Kidney (tissue), 14 donors: ENCODE results near the gene BLOC1S1. TPM values are rescaled to one million over a fixed set of nuclear protein-coding genes. Genes with fewer than 3 reads are reported as not detected.
A peak's percentile ranks its signal among the peaks of the same experiment; 100 is the strongest.

ENCODE experiments used
- DNase-seq, 5 donors: peaks; one replicate each; pipeline ENCODE4 v3.0.0-alpha.2; 2013 to 2020
- FAIRE-seq: peaks from 2 replicates; lab custom pipeline; 2012; peaks lifted over from hg19 to GRCh38; lab: Jason Lieb, UNC
- H3K27ac ChIP-seq, 2 donors: one replicate each; pipeline ENCODE4 v1.7.0; 2013; ENCODE audit warnings: low read depth in 2 of 2, low read length in 2 of 2, inconsistent platforms in 1 of 2
- H3K27me3 ChIP-seq: one replicate; pipeline ENCODE4 v1.7.1; 2013; ENCODE audit warnings: low read length, inconsistent platforms; ENCODE audit not compliant: control insufficient read depth, insufficient read depth
- H3K36me3 ChIP-seq, 3 donors: one replicate each; pipeline versions ENCODE4 v1.7.0 to v1.7.1; 2013; ENCODE audit warnings: low read length in 3 of 3, control low read depth in 1 of 3, inconsistent platforms in 1 of 3; ENCODE audit not compliant: insufficient read depth in 3 of 3, control insufficient read depth in 2 of 3
- H3K4me1 ChIP-seq, 3 donors: one replicate each; pipeline versions ENCODE4 v1.7.0 to v1.7.1; 2013; ENCODE audit warnings: low read length in 3 of 3, inconsistent platforms in 1 of 3, low read depth in 1 of 3; ENCODE audit not compliant: control insufficient read depth in 2 of 3, insufficient read depth in 2 of 3
- H3K4me3 ChIP-seq, 3 donors: one replicate each; pipeline versions ENCODE4 v1.7.0 to v1.8.1; 2013; ENCODE audit warnings: low read length in 3 of 3, control low read depth in 1 of 3, inconsistent platforms in 1 of 3
- H3K9ac ChIP-seq, 3 donors: one replicate each; pipeline versions ENCODE4 v1.7.0 to v1.7.1; 2013; ENCODE audit warnings: low read length in 3 of 3, control low read depth in 1 of 3, inconsistent platforms in 1 of 3
- H3K9me3 ChIP-seq, 3 donors: one replicate each; pipeline versions ENCODE4 v1.7.0 to v1.7.1; 2013; ENCODE audit warnings: low read length in 3 of 3, control low read depth in 1 of 3, inconsistent platforms in 1 of 3; ENCODE audit not compliant: control insufficient read depth in 2 of 3, insufficient read depth in 1 of 3
- CTCF ChIP-seq: IDR thresholded peaks from 3 replicates; pipeline ENCODE4 v1.5.1; 2012; ENCODE audit warnings: mild to moderate bottlenecking, moderate library complexity, borderline replicate concordance; ENCODE audit not compliant: insufficient read depth; ENCODE audit errors: extremely low read depth
- intact Hi-C: fragments of 100-400 bp; cut with DNase I; formaldehyde crosslinking; loops from one replicate; pipeline ENCODE4 v1.11.1; 2022
- polyA plus RNA-seq: library from polyadenylated mRNA; stranded (reverse); fragments of 350-450 nt; fragmentation: Illumina TruSeq; extraction: RNeasy Lipid Tissue Mini Kit (QIAGEN cat#74804); gene quantifications from one replicate; pipeline ENCODE4 v1.2.3, GENCODE V29; 2014; ENCODE audit warnings: low read depth, low replicate concordance; ENCODE audit not compliant: insufficient read depth
- total RNA-seq: library from RNA; stranded (reverse); fragmentation: NEBNext Ultra II Directional; extraction: Animal tissue kit (Norgen Biotek cat#: 25700); gene quantifications from one replicate; pipeline ENCODE4 v1.2.1, GENCODE V29; 2021
- donor health status: control.
- donor health status: control.
- donor health status: control.
- donor health status: control.
- donor health status: control.
- donor health status: DM: yes; HTN: yes; CAD: no.
- donor health status: Normal renal cell carcinoma (clear cell type).

The BLOC1S1 gene
- total and polyA plus RNA-seq, 2 donors from 2014 or later, result 116 to 451 TPM

GRCh38 chr12:55694188-55694515 lies 21.7 kb upstream of the BLOC1S1 start:
- DNase-seq, result peak in 1 of 5 donors; percentile 24

GRCh38 chr12:55694651-55695050 lies 21.2 kb upstream of the BLOC1S1 start:
- FAIRE-seq (no peak), DNase-seq (peak in 1 of 5 donors; percentile 29)
- no peak overlapping the region for H3K4me3 ChIP-seq
- no peaks in the 10 kb centered on the region for H3K4me1 ChIP-seq
- H3K36me3 ChIP-seq, result no peaks in the 10 kb centered on the region
- no peak overlapping the region for H3K9ac ChIP-seq
- TF ChIP-seq CTCF, result no peak
- no peaks in the 10 kb centered on the region for H3K27me3 ChIP-seq
- H3K9me3 ChIP-seq, result no peaks in the 10 kb centered on the region
- H3K27ac ChIP-seq, result no peak overlapping the region
- intact Hi-C loops, result no loop called here

More at GRCh38 chr12:55694188-55694515, 21.7 kb upstream of the BLOC1S1 start:
- no peaks in the 10 kb centered on the region for H3K9me3 ChIP-seq
- no peak overlapping the region for H3K4me3 ChIP-seq
- H3K4me1 ChIP-seq, result no peaks in the 10 kb centered on the region
- no peak for FAIRE-seq
- H3K27ac ChIP-seq, result no peak overlapping the region
- no peaks in the 10 kb centered on the region for H3K36me3 ChIP-seq
- no peaks in the 10 kb centered on the region for H3K27me3 ChIP-seq
- TF ChIP-seq CTCF, result no peak
- no peak overlapping the region for H3K9ac ChIP-seq
- intact Hi-C loops, result no loop called here

GRCh38 chr12:55695349-55695748 lies 20.5 kb upstream of the BLOC1S1 start:
- FAIRE-seq, result no peak
- H3K4me1 ChIP-seq, result no peaks in the 10 kb centered on the region
- peak in 1 of 5 donors; percentile 19 for DNase-seq
- H3K9ac ChIP-seq, result no peak overlapping the region
- no peaks in the 10 kb centered on the region for H3K36me3 ChIP-seq
- H3K27ac ChIP-seq, result no peak overlapping the region
- intact Hi-C loops, result no loop called here
- H3K27me3 ChIP-seq, result no peaks in the 10 kb centered on the region
- no peaks in the 10 kb centered on the region for H3K9me3 ChIP-seq
- no peak for TF ChIP-seq CTCF
- H3K4me3 ChIP-seq, result no peak overlapping the region

GRCh38 chr12:55696141-55696540 lies 19.7 kb upstream of the BLOC1S1 start:
- no peaks in the 10 kb centered on the region for H3K9me3 ChIP-seq
- no peak overlapping the region for H3K27ac ChIP-seq
- DNase-seq (peak in 1 of 5 donors; percentile 9), FAIRE-seq (no peak)
- H3K36me3 ChIP-seq, result no peaks in the 10 kb centered on the region
- H3K4me1 ChIP-seq, result no peaks in the 10 kb centered on the region
- H3K9ac ChIP-seq, result no peak overlapping the region
- no peaks in the 10 kb centered on the region for H3K27me3 ChIP-seq
- intact Hi-C loops, result no loop called here
- no peak overlapping the region for H3K4me3 ChIP-seq
- TF ChIP-seq CTCF, result no peak
